Nephron progenitor cell (in vitro differentiated cells): ENCODE measurements around the gene GALNT2.

Source experiments
- DNase-seq: peaks from one replicate; pipeline ENCODE4 v3.0.0; 2021
- H3K27ac Mint-ChIP-seq: 2 replicates; pipeline ENCODE4 v1.8.0; 2021; ENCODE audit warnings: mild to moderate bottlenecking, moderate library complexity, mixed read lengths
- H3K27me3 Mint-ChIP-seq: 2 replicates; pipeline ENCODE4 v1.8.0; 2021; ENCODE audit warnings: mild to moderate bottlenecking, low read depth, mixed read lengths; ENCODE audit not compliant: poor library complexity
- H3K36me3 Mint-ChIP-seq: 2 replicates; pipeline ENCODE4 v1.8.0; 2021; ENCODE audit warnings: low read depth, mixed read lengths
- H3K4me1 Mint-ChIP-seq: 2 replicates; pipeline ENCODE4 v1.8.0; 2021; ENCODE audit warnings: mixed read lengths
- H3K4me3 Mint-ChIP-seq: 2 replicates; pipeline ENCODE4 v1.8.0; 2021; ENCODE audit warnings: mild to moderate bottlenecking, moderate library complexity, mixed read lengths
- H3K9me3 Mint-ChIP-seq: 2 replicates; pipeline ENCODE4 v1.8.0; 2021; ENCODE audit warnings: mild to moderate bottlenecking, moderate library complexity, mixed read lengths
- TF ChIP-seq, protein P1 (sequence below): fragments of 200-600 bp; sonication (generic); IDR thresholded peaks from 2 replicates; pipeline ENCODE4 v1.5.0; 2021; ENCODE audit warnings: antibody characterized with exemption

Gene GALNT2

DNA sequence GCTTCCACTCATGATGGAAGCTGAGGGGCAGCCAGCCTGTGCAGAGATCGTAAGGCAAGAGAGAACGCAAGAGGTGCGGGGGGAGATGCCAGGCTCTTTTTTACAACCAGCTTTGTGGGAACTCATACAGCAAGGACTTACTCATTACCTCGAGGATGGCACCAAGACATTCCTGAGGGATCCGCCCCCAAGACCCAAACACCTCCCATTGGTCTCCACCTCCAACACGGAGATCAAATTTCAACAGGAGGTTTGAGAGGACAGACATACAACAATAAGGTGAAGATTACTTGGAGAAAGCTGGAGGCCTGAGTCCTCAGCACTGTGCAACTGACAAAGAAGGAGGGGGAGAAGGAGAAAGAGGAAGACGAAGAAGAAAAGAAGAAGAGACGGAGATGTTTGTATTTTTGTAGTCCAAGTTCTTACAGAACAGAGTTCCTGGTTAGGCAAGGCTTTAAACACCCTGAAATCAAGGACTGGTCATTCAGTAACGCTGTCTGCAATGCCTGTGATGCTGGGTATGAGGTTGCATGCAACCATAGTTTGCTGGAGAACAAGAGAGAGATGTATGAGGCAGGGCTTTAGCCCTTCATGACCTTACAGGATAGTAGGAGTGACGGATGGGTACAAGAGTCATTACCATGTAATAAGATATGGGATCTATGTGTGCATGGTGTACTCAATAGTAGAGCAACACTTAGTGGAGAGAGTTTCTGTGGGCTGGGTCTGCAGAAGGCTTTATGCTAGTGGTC, 19.7 kb upstream of the GALNT2 start:
- DNase-seq = peak; percentile 10
- peaks cover 3% of the 10 kb centered on the region for H3K9me3 Mint-ChIP-seq
- TF ChIP-seq, protein P1, sequence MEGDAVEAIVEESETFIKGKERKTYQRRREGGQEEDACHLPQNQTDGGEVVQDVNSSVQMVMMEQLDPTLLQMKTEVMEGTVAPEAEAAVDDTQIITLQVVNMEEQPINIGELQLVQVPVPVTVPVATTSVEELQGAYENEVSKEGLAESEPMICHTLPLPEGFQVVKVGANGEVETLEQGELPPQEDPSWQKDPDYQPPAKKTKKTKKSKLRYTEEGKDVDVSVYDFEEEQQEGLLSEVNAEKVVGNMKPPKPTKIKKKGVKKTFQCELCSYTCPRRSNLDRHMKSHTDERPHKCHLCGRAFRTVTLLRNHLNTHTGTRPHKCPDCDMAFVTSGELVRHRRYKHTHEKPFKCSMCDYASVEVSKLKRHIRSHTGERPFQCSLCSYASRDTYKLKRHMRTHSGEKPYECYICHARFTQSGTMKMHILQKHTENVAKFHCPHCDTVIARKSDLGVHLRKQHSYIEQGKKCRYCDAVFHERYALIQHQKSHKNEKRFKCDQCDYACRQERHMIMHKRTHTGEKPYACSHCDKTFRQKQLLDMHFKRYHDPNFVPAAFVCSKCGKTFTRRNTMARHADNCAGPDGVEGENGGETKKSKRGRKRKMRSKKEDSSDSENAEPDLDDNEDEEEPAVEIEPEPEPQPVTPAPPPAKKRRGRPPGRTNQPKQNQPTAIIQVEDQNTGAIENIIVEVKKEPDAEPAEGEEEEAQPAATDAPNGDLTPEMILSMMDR = no peak
- H3K27ac Mint-ChIP-seq = peak overlapping the region; percentile 5
- peaks cover 11% of the 10 kb centered on the region for H3K27me3 Mint-ChIP-seq
- H3K36me3 Mint-ChIP-seq = no peaks in the 10 kb centered on the region
- H3K4me3 Mint-ChIP-seq = peak overlapping the region; percentile 18
- peaks cover 19% of the 10 kb centered on the region for H3K4me1 Mint-ChIP-seq

- Mint-ChIP-seq H3K9me3 (peaks cover 3% of the 10 kb centered on the region), H3K4me3 (peak overlapping the region; percentile 2)
- TF ChIP-seq, protein P1 = no peak
These were observed 18.7 kb upstream of the GALNT2 start for GRCh38 chr1:230048322-230048721.

DNA sequence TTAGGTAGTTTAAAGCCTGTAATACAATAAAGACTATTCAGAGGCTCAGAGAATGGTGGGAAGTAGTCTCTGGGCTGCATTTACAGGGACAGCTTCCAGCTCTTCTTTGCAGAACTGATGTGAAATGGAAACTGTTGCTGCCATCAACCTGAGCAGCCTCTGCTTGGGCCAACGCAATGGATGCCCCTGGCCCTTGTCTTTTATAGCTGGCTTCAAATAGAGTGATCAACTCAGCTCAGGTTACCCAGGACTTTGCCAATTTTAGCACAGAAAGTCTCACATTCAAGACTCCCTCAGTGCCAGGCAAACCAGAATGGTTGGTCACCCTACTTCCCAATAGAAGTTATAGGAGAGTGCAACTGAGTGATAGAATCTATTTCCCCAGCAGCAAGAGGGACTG, 18.1 kb upstream of the GALNT2 start:
- Mint-ChIP-seq H3K27me3 (peaks cover 4% of the 10 kb centered on the region), H3K27ac (no peak overlapping the region), H3K36me3 (no peaks in the 10 kb centered on the region), H3K4me3 (no peak overlapping the region), H3K4me1 (peaks cover 26% of the 10 kb centered on the region), H3K9me3 (peaks cover 3% of the 10 kb centered on the region)
- no peak for DNase-seq
- TF ChIP-seq, protein P1 = no peak

More at GRCh38 chr1:230048322-230048721, 18.7 kb upstream of the GALNT2 start:
- Mint-ChIP-seq H3K4me1 (peaks cover 26% of the 10 kb centered on the region), H3K27ac (no peak overlapping the region), H3K36me3 (no peaks in the 10 kb centered on the region), H3K27me3 (peaks cover 8% of the 10 kb centered on the region)
- no peak for DNase-seq

DNA sequence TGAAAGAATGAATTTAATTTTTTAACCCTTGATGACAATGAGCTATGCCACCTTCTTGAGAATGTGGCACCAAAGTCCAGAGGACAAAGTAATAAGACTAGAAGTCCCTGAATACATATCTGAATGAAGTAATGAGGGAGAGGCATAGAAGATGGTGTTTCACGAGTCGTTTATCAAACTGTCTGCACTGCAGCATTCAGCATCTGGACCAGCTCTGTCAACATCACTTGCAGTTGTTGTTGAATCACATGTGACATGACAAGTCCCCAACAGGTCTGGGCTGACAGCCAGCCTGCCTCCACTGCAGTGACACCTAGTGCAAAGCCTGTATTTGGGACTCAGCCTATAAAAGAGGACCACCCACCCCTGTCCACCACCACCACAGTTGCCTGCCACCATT, 17.3 kb upstream of the GALNT2 start:
- H3K4me1 Mint-ChIP-seq = peaks cover 26% of the 10 kb centered on the region
- no peak for DNase-seq
- no peak overlapping the region for H3K4me3 Mint-ChIP-seq
- peaks cover 3% of the 10 kb centered on the region for H3K9me3 Mint-ChIP-seq
- no peak overlapping the region for H3K27ac Mint-ChIP-seq
- peaks cover 4% of the 10 kb centered on the region for H3K27me3 Mint-ChIP-seq
- TF ChIP-seq, protein P1 = no peak
- no peaks in the 10 kb centered on the region for H3K36me3 Mint-ChIP-seq

DNA sequence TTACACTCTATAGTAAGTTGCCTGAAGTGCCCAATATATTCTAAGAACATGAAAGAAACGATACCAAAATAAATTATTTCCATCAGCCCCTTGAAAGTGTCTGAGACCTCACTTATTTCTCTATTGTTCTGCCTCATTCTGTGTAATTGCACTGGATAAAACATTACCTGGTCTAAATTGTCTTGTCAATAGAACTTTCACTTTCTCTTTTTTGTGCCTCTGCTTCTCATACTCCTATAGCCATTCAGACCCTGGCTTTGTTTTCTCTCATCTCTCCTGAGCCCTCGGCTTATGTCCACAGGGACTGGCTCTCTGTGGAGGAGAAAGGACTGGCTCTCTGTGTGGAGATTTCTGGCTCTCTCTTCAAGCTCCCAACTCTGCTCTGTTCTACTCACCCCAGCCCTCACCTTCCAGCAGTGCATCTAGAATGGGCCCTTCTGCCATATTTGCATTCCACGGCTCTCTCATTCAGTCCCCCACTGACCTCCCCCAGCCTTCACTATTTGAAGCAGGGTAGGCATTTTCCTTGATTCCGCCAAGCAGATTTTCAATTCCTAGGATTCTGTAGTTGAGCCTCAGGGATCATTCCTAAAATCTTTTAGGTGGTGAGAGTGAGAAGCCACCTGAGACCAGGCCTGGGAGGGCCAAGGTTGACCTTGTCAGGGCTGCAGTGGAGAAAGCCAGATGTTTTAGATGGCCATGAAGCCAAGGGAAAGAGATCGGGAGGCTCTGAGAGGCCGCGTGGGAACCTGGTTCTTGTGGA, 15.9 kb upstream of the GALNT2 start:
- Mint-ChIP-seq H3K27ac (no peak overlapping the region), H3K36me3 (no peaks in the 10 kb centered on the region), H3K9me3 (peaks cover 3% of the 10 kb centered on the region), H3K4me1 (peaks cover 26% of the 10 kb centered on the region), H3K27me3 (peaks cover 7% of the 10 kb centered on the region), H3K4me3 (no peak overlapping the region)
- TF ChIP-seq, protein P1 = no peak
- DNase-seq = no peak
